Stimulated activated naive CD8-positive, alpha-beta T cell treated with anti-CD3 and anti-CD28 coated beads, Interleukin-15, amount 100 ng/mL, for 72 hours (primary cell): ENCODE data around the gene PSG6.
"Not testable (repeated sequence)": the region's sequence is repeated elsewhere in the genome, so short reads cannot be mapped to it uniquely, and the experiment has no call there.

Experiments used
- ATAC-seq: fragments of 150-1000 bp; cut with Tn5 transposase; 2 replicates; pipeline ENCODE4 v1.10.0; 2021; ENCODE audit warnings: mild to moderate bottlenecking, moderate library complexity
- DNase-seq, 2 donors: peaks; one replicate each; pipeline ENCODE4 v3.0.0; 2021 to 2022
- H3K27ac Mint-ChIP-seq, 2 donors: one replicate each; pipeline ENCODE4 v1.8.0; 2022; ENCODE audit warnings: mild to moderate bottlenecking in 2 of 2, mixed read lengths in 2 of 2, moderate library complexity in 2 of 2
- H3K27me3 Mint-ChIP-seq: one replicate; pipeline ENCODE4 v1.8.0; 2022; ENCODE audit warnings: mixed read lengths
- H3K4me1 Mint-ChIP-seq: one replicate; pipeline ENCODE4 v1.8.0; 2022; ENCODE audit warnings: mild to moderate bottlenecking, mixed read lengths
- H3K4me3 Mint-ChIP-seq, 2 donors: one replicate each; pipeline ENCODE4 v1.8.0; 2022; ENCODE audit warnings: mild to moderate bottlenecking in 2 of 2, mixed read lengths in 2 of 2, moderate library complexity in 1 of 2
- H3K9me3 Mint-ChIP-seq, 2 donors: one replicate each; pipeline ENCODE4 v1.8.0; 2022; ENCODE audit warnings: mixed read lengths in 2 of 2

PSG6 gene

DNA sequence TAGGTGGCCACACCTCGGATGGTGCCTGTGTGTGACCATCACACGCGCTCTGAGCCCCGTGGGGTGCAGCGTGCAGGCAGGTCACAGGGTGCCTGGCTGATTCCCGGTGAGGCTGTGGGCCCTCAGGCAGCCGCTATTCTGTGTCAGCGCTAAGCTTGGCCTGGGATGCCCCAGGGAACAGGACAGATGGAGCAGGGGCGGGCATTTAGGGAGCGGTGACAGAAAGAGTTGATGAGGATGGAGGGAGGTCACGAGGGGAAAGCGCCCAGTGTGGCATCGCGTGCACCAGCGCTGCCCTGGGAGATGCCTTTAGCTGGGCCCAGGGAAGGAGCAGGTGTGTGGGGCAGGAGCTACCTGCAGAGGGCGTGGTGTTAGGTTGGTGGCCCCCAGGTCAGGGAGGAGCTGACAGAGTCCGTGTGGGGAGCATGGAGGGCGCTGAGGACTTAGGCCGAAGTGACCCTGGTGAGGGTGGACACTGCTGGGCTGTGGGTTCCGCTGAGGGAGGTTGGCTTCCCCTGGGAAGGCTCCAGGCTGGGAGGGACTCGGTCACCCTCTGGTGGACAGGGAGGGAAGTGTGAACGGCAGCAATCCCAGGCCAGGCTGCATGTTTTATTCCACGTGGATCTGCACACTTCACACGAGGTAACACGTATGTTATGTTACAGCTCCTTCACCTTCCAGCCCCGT, 1.5 kb upstream of the PSG6 start:
- H3K27ac Mint-ChIP-seq, ATAC-seq, DNase-seq, H3K9me3 Mint-ChIP-seq, H3K4me3 Mint-ChIP-seq, H3K4me1 Mint-ChIP-seq: not testable (repeated sequence)
- peaks cover 14% of the 10 kb centered on the region for H3K27me3 Mint-ChIP-seq

DNA sequence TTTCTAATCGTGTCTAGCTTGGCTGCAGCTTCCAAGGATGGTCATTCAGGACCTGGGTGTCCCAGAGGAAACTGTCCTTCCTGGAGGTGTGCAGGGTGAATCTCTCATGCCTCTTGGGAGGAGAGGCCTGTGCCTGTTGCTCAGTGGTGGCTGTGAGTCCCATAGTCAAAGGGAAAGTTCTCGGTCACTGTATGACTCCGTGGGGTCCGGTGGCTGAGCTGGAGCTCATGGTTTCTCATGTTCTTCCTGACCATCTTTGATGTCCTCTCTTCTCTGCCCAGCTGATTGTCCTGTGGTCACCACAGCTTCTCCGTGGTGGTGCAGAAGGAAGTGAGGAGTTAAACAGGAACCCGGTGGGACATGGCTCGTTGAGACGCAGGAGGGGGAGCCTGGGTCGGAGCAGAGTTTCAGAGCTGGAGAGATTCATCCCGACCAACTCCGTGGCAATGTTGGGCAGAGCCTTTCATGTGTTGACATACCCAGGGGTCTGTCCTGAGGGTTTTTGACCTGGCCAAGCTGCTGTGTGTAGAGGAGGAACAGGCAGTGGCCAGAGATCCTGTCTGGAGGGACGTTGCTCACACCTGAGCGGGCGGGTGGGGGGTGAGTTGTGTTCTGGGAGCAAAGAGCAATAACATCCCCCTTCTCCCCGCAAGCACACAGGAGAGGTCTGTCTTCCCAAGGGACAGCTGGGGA, 829 bp upstream of the PSG6 start:
- not testable (repeated sequence) for H3K4me3 Mint-ChIP-seq, H3K4me1 Mint-ChIP-seq, ATAC-seq, H3K27ac Mint-ChIP-seq, H3K9me3 Mint-ChIP-seq, DNase-seq
- H3K27me3 Mint-ChIP-seq: peaks cover 14% of the 10 kb centered on the region

- DNase-seq, H3K27ac Mint-ChIP-seq, H3K4me3 Mint-ChIP-seq, ATAC-seq, H3K9me3 Mint-ChIP-seq, H3K4me1 Mint-ChIP-seq: not testable (repeated sequence)
- peaks cover 14% of the 10 kb centered on the region for H3K27me3 Mint-ChIP-seq
Measured at GRCh38 chr19:42916931-42917330, 763 bp downstream of the PSG6 start.

DNA sequence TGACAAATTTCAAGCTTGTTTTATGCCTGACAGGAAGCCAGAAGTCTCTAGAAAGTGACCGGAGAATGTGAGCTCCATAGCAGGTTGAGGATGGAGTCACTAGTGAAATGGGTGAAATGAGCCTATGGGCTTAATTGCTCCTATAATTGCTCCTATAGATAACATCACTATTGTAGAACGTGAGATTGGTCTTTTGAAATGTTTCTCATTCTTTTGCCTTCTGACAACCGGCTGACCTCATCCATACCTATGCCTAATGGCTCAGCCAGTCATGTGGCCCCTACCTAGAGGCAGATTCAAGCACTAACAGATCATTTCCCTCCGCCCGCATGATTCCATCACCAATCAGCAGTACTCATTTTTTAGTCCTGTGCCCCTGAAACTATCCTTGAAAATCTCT, 4.2 kb downstream of the PSG6 start:
- H3K27me3 Mint-ChIP-seq: peaks cover 15% of the 10 kb centered on the region
- not testable (repeated sequence) for H3K4me3 Mint-ChIP-seq, DNase-seq, ATAC-seq, H3K27ac Mint-ChIP-seq, H3K9me3 Mint-ChIP-seq, H3K4me1 Mint-ChIP-seq

DNA sequence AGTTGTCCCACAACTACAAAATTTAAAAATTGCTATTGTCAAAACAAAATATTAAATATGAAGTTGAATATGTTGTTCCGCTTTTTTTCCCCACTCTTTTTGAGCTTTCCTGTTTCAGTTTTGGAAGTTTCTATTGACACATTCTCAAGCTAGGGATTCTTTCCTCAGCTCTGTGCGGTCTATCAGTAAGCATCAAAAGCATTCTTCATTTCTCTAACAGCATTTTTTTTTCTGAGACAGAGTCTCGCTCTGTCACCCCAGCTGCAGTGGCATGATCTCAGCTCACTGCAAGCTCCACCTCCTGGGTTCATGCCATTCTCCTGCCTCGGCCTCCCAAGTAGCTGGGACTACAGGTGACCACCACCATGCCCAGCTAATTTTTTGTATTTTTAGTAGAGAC, 4.8 kb downstream of the PSG6 start:
- DNase-seq, H3K4me3 Mint-ChIP-seq, H3K4me1 Mint-ChIP-seq, ATAC-seq, H3K9me3 Mint-ChIP-seq: not testable (repeated sequence)
- peaks cover 11% of the 10 kb centered on the region for H3K27me3 Mint-ChIP-seq
- peak overlapping the region in 1 of 2 donors; percentile 71 for H3K27ac Mint-ChIP-seq

DNA sequence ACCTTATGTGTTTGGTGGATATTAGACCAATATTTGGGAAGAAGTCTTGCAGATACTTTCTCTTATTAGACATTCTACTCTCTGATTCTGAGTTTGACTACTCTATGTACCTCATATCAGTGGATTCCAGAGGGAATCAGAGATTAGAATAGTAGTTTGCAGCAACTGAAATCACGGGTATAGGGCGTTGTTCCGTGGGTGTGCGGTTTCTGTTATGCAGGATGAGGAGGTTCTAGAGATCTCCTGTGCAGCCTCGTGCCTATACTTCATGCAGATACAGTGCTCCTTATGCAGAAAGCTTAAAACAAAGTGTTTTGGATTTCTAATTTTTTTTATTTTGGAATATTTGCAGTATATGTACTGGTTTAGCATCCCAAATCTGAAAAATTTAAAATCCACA, 6.0 kb downstream of the PSG6 start:
- H3K4me1 Mint-ChIP-seq, ATAC-seq, H3K4me3 Mint-ChIP-seq, DNase-seq, H3K27ac Mint-ChIP-seq, H3K9me3 Mint-ChIP-seq: not testable (repeated sequence)
- peaks cover 11% of the 10 kb centered on the region for H3K27me3 Mint-ChIP-seq

- ATAC-seq, H3K9me3 Mint-ChIP-seq, H3K4me3 Mint-ChIP-seq, H3K4me1 Mint-ChIP-seq, DNase-seq: not testable (repeated sequence)
- H3K27me3 Mint-ChIP-seq: peaks cover 28% of the 10 kb centered on the region
- H3K27ac Mint-ChIP-seq: peak overlapping the region in 1 of 2 donors; percentile 34
Measured at GRCh38 chr19:42906162-42906561, 11.5 kb downstream of the PSG6 start.

- H3K4me1 Mint-ChIP-seq, H3K27ac Mint-ChIP-seq, ATAC-seq, H3K4me3 Mint-ChIP-seq, H3K9me3 Mint-ChIP-seq, DNase-seq: not testable (repeated sequence)
- H3K27me3 Mint-ChIP-seq: peaks cover 58% of the 10 kb centered on the region
Measured at GRCh38 chr19:42900561-42900960, 17.1 kb downstream of the PSG6 start.

GRCh38 chr19:42899674-42900073, 18.0 kb downstream of the PSG6 start:
- H3K27me3 Mint-ChIP-seq: peaks cover 52% of the 10 kb centered on the region
- H3K4me3 Mint-ChIP-seq, H3K27ac Mint-ChIP-seq, H3K4me1 Mint-ChIP-seq, H3K9me3 Mint-ChIP-seq, DNase-seq, ATAC-seq: not testable (repeated sequence)

DNA sequence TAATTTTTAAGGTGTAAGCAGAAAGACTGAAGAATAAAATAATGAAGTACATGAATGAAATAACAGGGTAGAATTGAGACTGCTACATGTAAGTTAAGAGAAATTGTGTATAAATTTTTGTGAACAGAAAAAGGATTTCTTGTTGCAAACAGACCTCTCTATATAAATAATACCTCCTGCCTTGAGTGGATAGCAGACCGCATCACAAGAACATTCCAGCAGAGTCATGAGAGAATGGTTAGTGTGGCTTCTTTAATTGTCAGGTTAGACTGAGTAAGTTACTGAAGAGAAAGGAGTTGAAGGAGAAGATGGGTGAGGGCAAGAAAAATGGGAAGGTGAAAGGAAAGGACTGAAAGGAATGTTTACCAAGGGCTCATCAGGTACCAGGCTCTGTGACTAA, 18.6 kb downstream of the PSG6 start:
- DNase-seq, ATAC-seq, H3K27ac Mint-ChIP-seq, H3K4me1 Mint-ChIP-seq, H3K4me3 Mint-ChIP-seq, H3K9me3 Mint-ChIP-seq: not testable (repeated sequence)
- H3K27me3 Mint-ChIP-seq: peaks cover 52% of the 10 kb centered on the region

DNA sequence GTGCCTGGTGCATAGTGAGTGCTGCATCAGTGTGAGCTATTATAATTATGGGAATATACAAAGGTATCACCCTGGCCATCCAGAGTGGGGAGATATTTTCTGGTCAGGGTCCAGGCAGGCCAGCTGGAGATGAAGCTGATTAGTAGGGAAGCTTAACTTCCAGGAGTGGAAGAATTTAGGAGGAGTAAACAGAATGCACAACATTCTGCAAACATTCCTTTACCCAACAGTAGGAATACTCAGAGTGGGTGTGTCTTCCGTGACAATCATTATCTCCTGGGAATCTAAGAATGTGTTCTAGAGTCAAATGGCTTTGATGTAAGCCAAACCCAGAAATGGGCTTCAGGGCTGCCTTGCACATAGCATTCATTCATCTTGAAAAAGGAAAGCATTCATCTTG, 19.0 kb downstream of the PSG6 start:
- ATAC-seq, H3K4me1 Mint-ChIP-seq, DNase-seq, H3K9me3 Mint-ChIP-seq, H3K4me3 Mint-ChIP-seq: not testable (repeated sequence)
- Mint-ChIP-seq H3K27me3 (peaks cover 52% of the 10 kb centered on the region), H3K27ac (peak overlapping the region in 1 of 2 donors; percentile 15)

GRCh38 chr19:42897729-42898128, 20.0 kb downstream of the PSG6 start:
- not testable (repeated sequence) for H3K27ac Mint-ChIP-seq, H3K4me1 Mint-ChIP-seq, H3K9me3 Mint-ChIP-seq, ATAC-seq, H3K4me3 Mint-ChIP-seq, DNase-seq
- peaks cover 49% of the 10 kb centered on the region for H3K27me3 Mint-ChIP-seq

GRCh38 chr19:42890446-42890845, 27.2 kb downstream of the PSG6 start:
- H3K9me3 Mint-ChIP-seq, ATAC-seq, H3K4me1 Mint-ChIP-seq: not testable (repeated sequence)

DNA sequence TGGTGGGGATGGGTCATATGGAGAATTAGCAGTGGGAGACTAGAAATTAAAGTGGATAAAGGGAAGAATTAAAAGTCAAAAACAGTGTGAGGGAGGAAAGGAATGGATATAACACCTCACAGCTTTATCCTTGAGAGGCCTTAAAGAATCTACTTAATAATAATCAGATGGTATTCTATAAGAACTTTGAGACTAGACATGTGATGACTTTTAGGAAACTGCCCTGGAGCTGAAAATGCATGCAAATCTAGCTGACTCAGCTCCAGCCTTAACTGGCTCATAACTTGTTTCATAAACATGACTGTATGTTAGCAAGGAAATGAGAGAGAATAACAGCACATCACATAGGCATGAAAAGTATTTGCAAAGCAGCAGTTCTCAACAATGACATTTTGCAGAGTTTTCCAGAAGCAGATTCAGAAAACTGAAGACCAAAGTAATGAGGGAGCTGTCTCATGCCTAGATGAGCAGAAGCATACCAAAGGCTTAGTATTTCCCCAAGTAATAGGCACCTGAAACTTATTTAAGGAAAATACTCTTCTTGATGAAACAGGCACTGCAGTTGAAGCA, 29.7 kb downstream of the PSG6 start:
- not testable (repeated sequence) for DNase-seq, ATAC-seq, H3K9me3 Mint-ChIP-seq, H3K4me3 Mint-ChIP-seq, H3K4me1 Mint-ChIP-seq
- Mint-ChIP-seq H3K27ac (peak overlapping the region in 1 of 2 donors; percentile 7), H3K27me3 (peaks cover 38% of the 10 kb centered on the region)

More at GRCh38 chr19:42890446-42890845, 27.2 kb downstream of the PSG6 start:
- DNase-seq, H3K4me3 Mint-ChIP-seq, H3K27ac Mint-ChIP-seq: not testable (repeated sequence)
- peaks cover 18% of the 10 kb centered on the region for H3K27me3 Mint-ChIP-seq

GRCh38 chr19:42882730-42883129, 35.0 kb downstream of the PSG6 start:
- not testable (repeated sequence) for ATAC-seq, H3K4me3 Mint-ChIP-seq, DNase-seq, H3K9me3 Mint-ChIP-seq, H3K4me1 Mint-ChIP-seq
- Mint-ChIP-seq H3K27ac (peak overlapping the region in 1 of 2 donors; percentile 39), H3K27me3 (peaks cover 51% of the 10 kb centered on the region)

DNA sequence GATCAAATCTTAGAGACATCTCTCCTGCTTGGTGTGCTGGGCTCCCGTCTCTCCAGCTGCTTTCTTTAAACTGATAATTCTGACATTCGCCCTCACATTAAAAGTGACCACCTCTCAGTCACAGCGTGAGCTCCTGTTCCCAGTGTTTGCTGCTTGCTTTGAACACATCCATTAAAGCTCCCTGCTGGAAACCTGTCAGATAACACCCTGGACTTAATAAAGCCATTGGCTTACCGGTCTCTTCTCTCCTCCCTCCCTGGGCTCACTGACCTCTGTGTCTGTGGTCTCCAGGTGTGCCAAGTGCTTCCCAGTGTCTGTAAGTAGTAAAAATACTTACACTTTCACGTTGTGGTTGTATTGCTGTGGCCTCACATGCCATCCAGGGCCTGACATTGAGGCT, 35.7 kb downstream of the PSG6 start:
- H3K27ac Mint-ChIP-seq, ATAC-seq, H3K4me1 Mint-ChIP-seq, H3K9me3 Mint-ChIP-seq, DNase-seq, H3K4me3 Mint-ChIP-seq: not testable (repeated sequence)
- H3K27me3 Mint-ChIP-seq: peaks cover 51% of the 10 kb centered on the region
